ENCODE measurements around the gene TMEM14A.
"Not testable (repeated sequence)": the region's sequence is repeated elsewhere in the genome, so short reads cannot be mapped to it uniquely, and the experiment has no call there.

Gene TMEM14A

GRCh38 chr6:52704781-52705502 is 34.0 kb downstream of the TMEM14A start:
- DNase-seq, result not testable (repeated sequence)

- no peak for DNase-seq
Measured at GRCh38 chr6:52706001-52706400, 35.1 kb downstream of the TMEM14A start.

GRCh38 chr6:52707963-52708680 is 37.2 kb downstream of the TMEM14A start:
- DNase-seq, result no peak

GRCh38 chr6:52712136-52712535 is 41.2 kb downstream of the TMEM14A start:
- no peak for DNase-seq

- DNase-seq, result not testable (repeated sequence)
Measured at GRCh38 chr6:52714761-52715160, 43.8 kb downstream of the TMEM14A start.

GRCh38 chr6:52718550-52718949 is 47.6 kb downstream of the TMEM14A start:
- no peak for DNase-seq

- DNase-seq, result no peak
Measured at GRCh38 chr6:52720321-52720720, 49.4 kb downstream of the TMEM14A start.

- no peak for DNase-seq
Measured at GRCh38 chr6:52724042-52724405, 53.1 kb downstream of the TMEM14A start.

- peak; percentile 40 for DNase-seq
Measured at GRCh38 chr6:52724406-52725121, 53.7 kb downstream of the TMEM14A start.

- no peak for DNase-seq
Measured at GRCh38 chr6:52725143-52725534, 54.2 kb downstream of the TMEM14A start.

- no peak for DNase-seq
Measured at GRCh38 chr6:52725535-52726192, 54.8 kb downstream of the TMEM14A start.

GRCh38 chr6:52726193-52726542 is 55.3 kb downstream of the TMEM14A start:
- no peak for DNase-seq

- no peak for DNase-seq
Measured at GRCh38 chr6:52726741-52727535, 56.0 kb downstream of the TMEM14A start.

GRCh38 chr6:52727908-52728307 is 57.0 kb downstream of the TMEM14A start:
- no peak for DNase-seq

- DNase-seq, result no peak
Measured at GRCh38 chr6:52728394-52728793, 57.5 kb downstream of the TMEM14A start.

GRCh38 chr6:52729576-52729975 is 58.7 kb downstream of the TMEM14A start:
- DNase-seq, result no peak

- DNase-seq, result no peak
Measured at GRCh38 chr6:52731719-52732118, 60.8 kb downstream of the TMEM14A start.

GRCh38 chr6:52733172-52733571 is 62.3 kb downstream of the TMEM14A start:
- DNase-seq, result no peak

GRCh38 chr6:52734072-52734471 is 63.2 kb downstream of the TMEM14A start:
- DNase-seq, result no peak

- no peak for DNase-seq
Measured at GRCh38 chr6:52735071-52735470, 64.2 kb downstream of the TMEM14A start.

- no peak for DNase-seq
Measured at GRCh38 chr6:52736145-52736544, 65.2 kb downstream of the TMEM14A start.

Measured in left hindlimb (tissue), 1 donor.